Memory B cell (primary cell): Measurements from ENCODE around the gene GORASP1.

Experiments used
- ATAC-seq: fragments of 150-1000 bp; cut with Tn5 transposase; 2 replicates; pipeline ENCODE4 v1.10.0; 2021; ENCODE audit warnings: low read depth, mild to moderate bottlenecking, moderate library complexity
- DNase-seq, 2 donors: peaks; one replicate each; pipeline ENCODE4 v3.0.0; 2022; ENCODE audit warnings: low spot score in 2 of 2
- H3K27ac Mint-ChIP-seq: one replicate; pipeline ENCODE4 v1.8.0; 2022; ENCODE audit warnings: mild to moderate bottlenecking, moderate library complexity, mixed read lengths
- H3K27me3 Mint-ChIP-seq: one replicate; pipeline ENCODE4 v1.8.0; 2022; ENCODE audit warnings: mixed read lengths
- H3K36me3 Mint-ChIP-seq: one replicate; pipeline ENCODE4 v1.8.0; 2022; ENCODE audit warnings: mild to moderate bottlenecking, mixed read lengths
- H3K4me1 Mint-ChIP-seq: one replicate; pipeline ENCODE4 v1.8.0; 2022; ENCODE audit warnings: mixed read lengths
- H3K4me3 Mint-ChIP-seq: one replicate; pipeline ENCODE4 v1.8.0; 2022; ENCODE audit warnings: mild to moderate bottlenecking, moderate library complexity, mixed read lengths
- H3K9me3 Mint-ChIP-seq: one replicate; pipeline ENCODE4 v1.8.0; 2022; ENCODE audit warnings: mixed read lengths

GORASP1 gene

DNA sequence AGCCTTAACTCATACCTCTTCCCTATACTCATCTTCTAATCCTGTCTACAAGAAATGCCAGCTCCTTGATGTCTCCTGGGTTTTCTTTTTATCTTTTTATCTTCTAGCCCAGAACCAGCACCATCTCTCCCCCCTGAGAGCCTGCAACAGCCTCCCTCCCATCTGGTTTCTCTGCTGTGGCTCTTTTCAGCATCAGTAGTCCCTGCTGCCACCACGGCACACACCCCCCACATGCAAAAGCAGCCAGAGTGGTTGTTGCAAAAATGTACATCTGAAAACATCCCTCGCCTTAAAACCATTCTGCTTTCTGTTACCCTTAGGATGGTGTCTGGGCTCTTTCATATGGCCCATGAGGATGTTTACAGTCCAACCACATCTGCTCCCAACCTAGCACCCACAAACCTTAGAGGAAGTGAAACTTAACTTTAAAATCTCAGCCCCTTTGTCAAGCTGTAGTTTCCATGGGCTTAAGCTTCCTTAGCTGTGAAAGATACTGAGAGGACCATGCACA lies 828 bp upstream of the GORASP1 start:
- Mint-ChIP-seq H3K4me1 (peaks cover 44% of the 10 kb centered on the region), H3K9me3 (no peaks in the 10 kb centered on the region), H3K4me3 (peak overlapping the region; percentile 98), H3K27ac (peak overlapping the region; percentile 93), H3K27me3 (no peaks in the 10 kb centered on the region), H3K36me3 (peaks cover 17% of the 10 kb centered on the region)
- ATAC-seq (peak; percentile 85), DNase-seq (peak in 1 of 2 donors; percentile 59)

DNA sequence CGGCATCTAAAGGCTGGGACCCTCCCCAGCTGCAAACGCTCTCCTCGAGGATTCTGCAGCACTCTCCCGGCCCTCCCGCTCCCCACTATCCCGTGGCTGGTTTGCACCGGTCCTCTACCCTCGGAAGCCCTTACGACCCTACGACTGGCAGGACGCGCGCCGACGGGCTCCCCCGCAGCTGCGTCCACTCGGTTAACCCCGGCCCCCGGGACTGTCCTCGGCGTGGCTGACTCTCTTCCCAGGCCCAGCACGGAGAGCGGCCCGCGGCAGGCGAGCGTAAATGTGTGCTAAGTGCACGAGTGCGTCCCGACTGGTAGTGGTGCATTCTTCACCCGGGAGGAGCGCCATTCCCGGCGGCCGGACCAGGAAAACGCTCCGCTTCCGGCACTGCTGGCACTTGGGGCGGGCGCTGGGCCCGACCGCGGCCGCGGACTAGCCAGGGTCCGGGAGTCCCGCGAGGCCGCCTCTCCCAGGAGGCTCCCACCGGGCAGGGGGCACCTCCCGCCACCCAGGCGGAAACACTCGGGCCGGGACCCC lies 508 bp downstream of the GORASP1 start:
- no peaks in the 10 kb centered on the region for H3K9me3 Mint-ChIP-seq
- DNase-seq: no peak

DNA sequence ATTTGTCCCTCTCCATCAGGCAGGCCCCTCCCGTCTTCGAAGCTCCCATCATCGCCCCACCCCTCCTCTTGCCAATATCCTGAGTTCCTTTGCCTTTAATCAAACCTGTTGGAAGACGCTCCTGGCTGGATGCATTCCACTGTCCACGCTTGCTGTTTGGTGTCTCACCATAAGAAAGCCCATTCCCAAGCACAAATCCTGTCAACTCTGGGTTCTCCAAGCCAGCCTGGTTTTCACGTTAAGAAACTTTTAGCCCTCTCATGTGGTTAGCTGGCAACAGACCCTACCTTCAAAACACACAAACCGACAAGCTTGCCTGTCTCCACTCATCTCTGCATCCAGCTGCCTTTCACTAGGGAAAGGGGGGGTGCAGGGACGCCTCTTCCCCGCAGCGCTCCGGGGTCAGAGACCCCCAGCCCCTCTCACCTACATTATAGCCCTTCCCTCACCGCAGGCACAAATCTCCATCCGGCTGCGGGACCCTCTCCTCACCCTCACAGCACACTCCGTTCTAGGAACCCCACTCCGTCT lies 1.1 kb downstream of the GORASP1 start:
- peaks cover 52% of the 10 kb centered on the region for H3K4me1 Mint-ChIP-seq

More for the DNA sequence above, 508 bp downstream of the GORASP1 start:
- Mint-ChIP-seq H3K36me3 (peaks cover 13% of the 10 kb centered on the region), H3K27ac (peak overlapping the region; percentile 15), H3K4me3 (peak overlapping the region; percentile 83), H3K27me3 (no peaks in the 10 kb centered on the region), H3K4me1 (peaks cover 50% of the 10 kb centered on the region)
- ATAC-seq: no peak

DNA sequence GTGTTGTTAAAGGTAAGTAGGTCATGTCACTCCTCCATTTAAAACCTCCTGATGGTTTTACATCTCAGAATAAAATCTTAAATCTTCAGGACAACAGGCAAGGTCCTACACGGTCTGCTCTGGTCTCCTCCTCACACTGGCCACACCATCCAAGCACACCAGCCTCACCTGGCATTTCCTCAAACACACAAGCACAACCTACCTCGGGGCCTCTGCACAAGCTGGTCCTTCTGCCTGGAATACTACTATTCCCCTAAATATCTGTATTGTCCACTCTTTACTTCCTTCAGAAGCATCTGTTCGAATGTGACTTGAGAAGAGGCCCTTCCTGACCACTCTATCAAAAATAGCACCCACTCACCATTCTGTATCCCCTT lies 1.8 kb downstream of the GORASP1 start:
- DNase-seq: no peak
- peaks cover 8% of the 10 kb centered on the region for H3K36me3 Mint-ChIP-seq
- H3K27ac Mint-ChIP-seq: peak overlapping the region; percentile 15
- H3K4me1 Mint-ChIP-seq: peaks cover 55% of the 10 kb centered on the region
- no peak for ATAC-seq
- H3K27me3 Mint-ChIP-seq: no peaks in the 10 kb centered on the region
- peak overlapping the region; percentile 83 for H3K4me3 Mint-ChIP-seq
- no peaks in the 10 kb centered on the region for H3K9me3 Mint-ChIP-seq

More for the DNA sequence above, 1.1 kb downstream of the GORASP1 start:
- ATAC-seq (no peak), DNase-seq (no peak)
- H3K9me3 Mint-ChIP-seq: no peaks in the 10 kb centered on the region
- no peaks in the 10 kb centered on the region for H3K27me3 Mint-ChIP-seq
- peaks cover 8% of the 10 kb centered on the region for H3K36me3 Mint-ChIP-seq
- H3K27ac Mint-ChIP-seq: peak overlapping the region; percentile 15
- H3K4me3 Mint-ChIP-seq: peak overlapping the region; percentile 83

DNA sequence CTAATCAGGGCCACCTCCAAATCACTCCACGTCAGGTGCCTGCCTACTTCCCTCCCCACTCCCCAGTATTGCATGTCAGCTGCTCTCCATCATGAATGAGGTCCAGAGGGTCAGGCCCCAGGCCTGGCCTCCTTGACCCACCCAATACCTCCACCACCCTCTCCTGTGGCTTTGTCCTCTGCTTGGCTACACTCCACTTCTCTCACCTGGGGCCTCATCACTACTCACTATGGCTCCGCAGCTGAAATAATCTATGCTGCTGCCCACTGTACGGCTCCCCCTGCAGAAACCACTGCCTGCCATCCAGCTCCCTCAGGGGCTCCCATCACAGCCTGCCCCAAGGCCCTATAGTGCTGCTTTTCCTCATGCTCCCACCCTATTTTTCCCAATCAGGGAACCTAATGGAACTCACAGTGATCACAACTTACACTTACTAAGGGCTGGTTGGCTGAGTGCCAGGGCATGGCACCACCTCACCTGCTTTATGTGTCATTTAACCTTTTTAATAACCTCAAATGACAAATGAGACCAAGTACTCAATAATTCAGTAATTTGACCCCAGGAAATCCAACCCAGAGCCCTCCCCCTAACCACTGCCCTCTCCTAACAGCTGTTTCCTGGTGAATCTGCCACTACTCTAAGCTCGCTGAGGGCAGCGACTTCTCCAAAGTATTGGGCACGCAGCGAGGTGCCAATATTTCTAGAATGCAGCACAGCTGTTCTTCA lies 2.3 kb downstream of the GORASP1 start:
- no peak for DNase-seq
- H3K4me3 Mint-ChIP-seq: no peak overlapping the region

DNA sequence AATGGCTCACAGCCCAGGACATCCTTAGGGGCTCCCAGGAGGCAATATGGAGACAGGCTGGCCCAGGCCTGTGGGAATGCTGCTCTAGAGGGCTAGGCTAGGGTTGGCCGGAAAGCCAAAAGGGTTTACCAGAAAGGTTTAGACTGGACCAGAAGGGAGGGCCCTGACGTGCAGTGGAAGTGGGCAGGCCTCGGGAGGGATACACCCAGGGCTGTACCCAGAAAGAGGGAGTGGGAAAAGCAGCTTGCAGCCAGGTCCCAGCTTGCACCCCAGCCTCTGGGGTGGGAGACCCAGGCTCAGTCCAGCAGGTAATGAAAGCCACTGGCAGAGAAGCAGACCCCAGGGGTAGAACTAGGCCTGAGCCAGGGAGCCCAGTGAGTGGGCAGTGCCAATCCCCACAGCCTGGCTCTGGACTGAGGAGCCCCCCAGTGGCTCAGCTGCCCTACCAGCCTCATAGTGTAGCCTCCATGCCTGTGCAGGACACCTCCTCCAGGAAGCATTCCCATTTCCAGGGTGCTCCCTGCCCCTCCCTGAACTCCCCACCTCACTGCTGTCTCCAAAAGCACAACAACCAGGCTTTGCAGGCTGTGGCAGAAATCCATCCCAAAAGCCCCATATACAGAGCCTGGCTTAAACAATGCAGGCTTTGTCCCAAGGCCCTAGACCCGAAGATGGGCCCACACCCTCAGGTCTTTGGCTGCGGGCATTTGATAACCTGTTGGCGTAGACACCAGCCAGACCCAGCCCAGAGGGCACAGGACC lies 3.5 kb downstream of the GORASP1 start:
- ATAC-seq (no peak), DNase-seq (no peak)
- no peaks in the 10 kb centered on the region for H3K9me3 Mint-ChIP-seq
- H3K4me3 Mint-ChIP-seq: no peak overlapping the region
- H3K4me1 Mint-ChIP-seq: peaks cover 49% of the 10 kb centered on the region
- peaks cover 6% of the 10 kb centered on the region for H3K36me3 Mint-ChIP-seq
- H3K27me3 Mint-ChIP-seq: no peaks in the 10 kb centered on the region
- H3K27ac Mint-ChIP-seq: peak overlapping the region; percentile 32

More for the DNA sequence above, 2.3 kb downstream of the GORASP1 start:
- ATAC-seq: no peak
- Mint-ChIP-seq H3K36me3 (peaks cover 8% of the 10 kb centered on the region), H3K4me1 (peaks cover 55% of the 10 kb centered on the region), H3K27ac (peak overlapping the region; percentile 15), H3K9me3 (no peaks in the 10 kb centered on the region), H3K27me3 (no peaks in the 10 kb centered on the region)

DNA sequence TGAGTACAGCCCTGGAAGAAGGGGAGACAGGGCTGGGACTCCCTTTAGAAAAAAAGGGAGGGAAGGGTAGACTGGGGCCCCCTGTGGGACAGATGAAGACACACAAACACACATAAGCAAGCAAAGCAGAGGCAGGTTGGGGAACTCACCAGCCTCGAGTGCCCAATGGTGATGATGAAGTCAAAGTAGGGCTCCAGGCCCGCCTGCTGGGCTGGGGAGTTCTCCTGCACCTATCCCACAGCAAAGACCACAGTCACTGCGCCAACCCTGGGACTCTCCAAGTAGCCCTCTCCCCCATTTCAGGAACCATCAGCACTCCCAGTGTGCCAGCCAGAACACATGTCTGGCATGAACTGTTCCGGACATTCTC lies 4.1 kb downstream of the GORASP1 start:
- no peaks in the 10 kb centered on the region for H3K27me3 Mint-ChIP-seq
- H3K9me3 Mint-ChIP-seq: no peaks in the 10 kb centered on the region
- no peak for ATAC-seq
- H3K27ac Mint-ChIP-seq: peak overlapping the region; percentile 32
- peaks cover 44% of the 10 kb centered on the region for H3K4me1 Mint-ChIP-seq
- DNase-seq: no peak
- H3K36me3 Mint-ChIP-seq: peaks cover 6% of the 10 kb centered on the region
- H3K4me3 Mint-ChIP-seq: no peak overlapping the region

DNA sequence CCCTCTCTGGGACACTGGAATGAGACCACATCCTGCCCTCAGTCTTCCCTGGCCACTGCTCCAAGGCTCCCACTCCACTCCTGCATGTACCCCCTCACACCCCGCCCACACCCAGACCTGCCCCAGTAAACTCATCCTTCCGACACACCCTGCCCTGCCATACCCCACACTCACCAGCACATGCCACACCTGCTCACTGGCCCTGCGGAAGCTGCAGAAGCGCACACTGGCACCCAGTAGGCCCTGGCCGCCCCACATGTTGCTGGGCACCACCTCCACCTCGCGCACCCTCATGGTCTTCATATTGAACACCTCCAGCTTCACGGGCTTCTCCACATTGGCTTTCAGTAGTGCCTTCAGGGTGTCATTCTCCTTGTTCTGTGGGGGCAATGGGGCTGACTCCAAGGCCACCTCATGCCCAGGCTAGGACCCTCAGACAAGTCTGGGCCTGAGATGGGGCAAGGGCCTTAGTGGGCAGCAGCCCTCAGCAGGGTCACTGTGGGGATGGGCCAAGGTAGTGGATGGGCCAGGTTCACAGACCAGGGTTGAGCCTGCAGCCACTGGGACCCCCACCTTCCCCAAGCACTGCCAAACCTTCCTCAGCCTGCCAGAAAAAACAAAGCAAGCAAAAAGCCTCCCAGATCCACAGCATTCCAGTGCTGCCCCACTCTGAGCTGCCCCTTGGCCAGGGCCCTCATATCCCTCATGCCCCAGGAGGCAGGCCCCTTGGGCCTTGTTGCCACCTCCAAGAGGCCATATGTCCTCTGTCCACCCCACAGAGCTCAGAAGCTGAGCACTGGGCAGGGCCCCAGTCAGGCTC lies 4.7 kb downstream of the GORASP1 start:
- no peak for ATAC-seq
- Mint-ChIP-seq H3K36me3 (peaks cover 6% of the 10 kb centered on the region), H3K4me1 (peaks cover 38% of the 10 kb centered on the region), H3K9me3 (no peaks in the 10 kb centered on the region), H3K27ac (peak overlapping the region; percentile 32), H3K4me3 (no peak overlapping the region), H3K27me3 (no peaks in the 10 kb centered on the region)
- DNase-seq: peak in 1 of 2 donors; percentile 10

DNA sequence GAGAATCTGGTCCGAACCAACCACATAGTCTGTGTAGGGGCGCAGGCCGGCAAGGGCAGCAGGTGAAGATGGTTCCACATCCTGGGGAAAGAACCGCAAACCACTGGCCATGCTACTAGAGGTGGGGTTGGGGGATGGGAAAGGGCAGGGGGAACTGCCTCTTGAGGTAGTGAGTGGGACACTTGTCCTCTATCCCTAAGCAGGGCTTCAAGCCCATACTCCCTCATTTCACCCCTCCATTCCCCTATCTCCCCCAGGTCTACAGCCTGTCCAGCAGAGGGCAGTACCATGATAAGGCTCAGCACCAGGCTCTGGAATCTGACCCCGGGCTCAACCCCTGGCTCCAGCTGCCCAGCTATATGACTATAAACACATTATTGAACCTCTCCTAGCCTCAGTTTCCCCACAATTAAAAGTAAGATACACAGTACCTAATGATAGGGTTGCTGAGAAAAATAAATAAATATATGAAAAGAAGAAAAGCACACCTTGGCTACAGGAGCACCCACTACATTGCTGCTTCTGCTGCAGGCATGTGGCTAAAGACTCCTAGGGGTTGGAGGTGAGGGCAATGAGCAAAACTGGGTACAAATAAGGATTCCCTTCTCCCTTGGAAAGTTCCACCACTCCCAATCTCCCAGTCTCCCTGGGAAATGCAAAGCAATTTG lies 6.3 kb downstream of the GORASP1 start:
- Mint-ChIP-seq H3K36me3 (peaks cover 10% of the 10 kb centered on the region), H3K9me3 (no peaks in the 10 kb centered on the region), H3K27me3 (no peaks in the 10 kb centered on the region), H3K4me1 (peaks cover 31% of the 10 kb centered on the region), H3K27ac (peak overlapping the region; percentile 32), H3K4me3 (no peak overlapping the region)
- DNase-seq: peak in 1 of 2 donors; percentile 52
- ATAC-seq: peak; percentile 86

DNA sequence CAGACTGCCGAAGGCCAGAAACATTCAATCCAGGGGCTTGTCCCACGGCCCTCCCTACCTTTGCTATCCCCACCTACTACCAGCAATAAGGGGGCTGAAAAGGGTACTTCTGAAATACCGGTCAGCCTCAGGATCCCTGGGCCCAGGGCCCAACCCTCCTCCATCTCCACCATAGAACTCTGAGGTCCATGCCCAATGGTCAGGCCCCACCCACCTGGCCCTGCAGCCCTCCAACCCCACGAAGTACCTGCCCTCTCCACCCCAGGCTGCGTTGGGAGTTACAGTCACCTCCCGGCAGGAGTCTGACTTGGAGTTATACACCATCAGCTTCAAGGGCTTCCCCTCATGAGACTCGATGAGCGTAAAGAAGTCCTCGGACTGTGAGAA lies 6.9 kb downstream of the GORASP1 start:
- Mint-ChIP-seq H3K36me3 (peaks cover 10% of the 10 kb centered on the region), H3K27me3 (no peaks in the 10 kb centered on the region), H3K4me3 (no peak overlapping the region), H3K9me3 (no peaks in the 10 kb centered on the region), H3K27ac (no peak overlapping the region), H3K4me1 (peaks cover 24% of the 10 kb centered on the region)
- DNase-seq: no peak
- no peak for ATAC-seq

DNA sequence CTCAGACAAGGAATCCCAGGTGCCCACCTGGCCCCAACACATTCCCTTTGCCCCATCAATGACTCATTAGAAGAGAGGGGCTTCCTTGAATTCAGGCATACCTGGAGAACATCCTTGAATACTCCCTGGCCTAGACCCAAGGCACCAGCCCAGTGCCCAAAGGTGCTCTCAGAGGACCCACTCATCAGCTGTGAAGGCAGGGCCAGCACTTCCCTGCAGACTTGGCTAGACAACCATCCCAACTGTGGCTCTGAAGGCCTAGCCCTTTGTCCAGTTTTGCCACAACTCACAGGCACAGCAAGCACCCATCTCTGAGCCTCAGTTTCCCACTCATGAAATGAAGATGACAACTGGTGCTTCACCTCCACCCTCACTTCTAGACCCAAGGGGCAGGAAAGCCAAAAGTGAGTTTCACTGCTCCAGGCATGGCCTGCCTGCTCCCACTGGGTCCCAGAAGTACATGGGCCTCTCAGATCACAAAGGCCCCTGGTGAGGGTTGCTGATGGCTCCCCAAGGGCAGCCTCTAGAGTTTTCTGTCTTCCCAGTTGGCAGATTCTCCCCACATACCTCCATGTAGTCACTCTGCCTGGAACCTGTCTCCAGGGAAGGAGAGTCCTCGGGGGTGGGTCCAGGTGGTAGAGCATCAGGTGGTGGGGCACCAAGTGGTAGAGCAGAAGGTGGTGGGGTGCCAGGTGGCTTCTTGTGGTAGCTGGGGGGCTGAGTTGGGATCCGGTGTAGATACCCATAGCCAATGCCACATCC lies 7.5 kb downstream of the GORASP1 start:
- H3K4me1 Mint-ChIP-seq: peaks cover 20% of the 10 kb centered on the region
- H3K27me3 Mint-ChIP-seq: no peaks in the 10 kb centered on the region
- no peak for ATAC-seq
- H3K9me3 Mint-ChIP-seq: no peaks in the 10 kb centered on the region
- peaks cover 10% of the 10 kb centered on the region for H3K36me3 Mint-ChIP-seq
- no peak overlapping the region for H3K27ac Mint-ChIP-seq
- no peak overlapping the region for H3K4me3 Mint-ChIP-seq
- no peak for DNase-seq

DNA sequence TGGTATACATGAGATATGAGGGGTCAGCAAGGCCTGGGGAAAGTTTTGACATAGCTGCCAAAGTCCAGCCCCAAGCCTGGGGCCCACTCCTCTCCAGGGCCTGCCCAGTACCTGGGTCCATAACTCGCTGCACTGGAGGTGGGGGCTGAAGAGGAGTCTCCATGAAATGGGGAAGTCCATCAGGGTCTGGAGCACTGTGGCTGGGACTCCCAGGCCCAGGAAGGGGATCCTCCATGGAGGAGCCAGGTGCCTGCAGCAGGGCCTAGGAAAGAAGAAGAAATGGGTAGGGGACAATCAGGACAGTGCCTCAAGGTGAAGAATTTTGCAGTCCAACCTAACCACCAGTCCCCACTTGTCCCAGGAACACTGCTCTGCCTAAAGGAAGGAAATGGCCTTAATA lies 8.2 kb downstream of the GORASP1 start:
- H3K27ac Mint-ChIP-seq: no peak overlapping the region

More for the DNA sequence above, 8.2 kb downstream of the GORASP1 start:
- H3K4me3 Mint-ChIP-seq: no peak overlapping the region
- H3K9me3 Mint-ChIP-seq: no peaks in the 10 kb centered on the region
- ATAC-seq: no peak
- DNase-seq: no peak
- peaks cover 18% of the 10 kb centered on the region for H3K4me1 Mint-ChIP-seq
- peaks cover 15% of the 10 kb centered on the region for H3K36me3 Mint-ChIP-seq
- H3K27me3 Mint-ChIP-seq: no peaks in the 10 kb centered on the region
